Ecto neural progenitor cell (in vitro differentiated cells): ENCODE data around the gene B3GALNT2.

Source experiments
- DNase-seq: peaks from one replicate; pipeline ENCODE4 v3.0.0-alpha.2; 2018; ENCODE audit warnings: low spot score

B3GALNT2 gene

DNA sequence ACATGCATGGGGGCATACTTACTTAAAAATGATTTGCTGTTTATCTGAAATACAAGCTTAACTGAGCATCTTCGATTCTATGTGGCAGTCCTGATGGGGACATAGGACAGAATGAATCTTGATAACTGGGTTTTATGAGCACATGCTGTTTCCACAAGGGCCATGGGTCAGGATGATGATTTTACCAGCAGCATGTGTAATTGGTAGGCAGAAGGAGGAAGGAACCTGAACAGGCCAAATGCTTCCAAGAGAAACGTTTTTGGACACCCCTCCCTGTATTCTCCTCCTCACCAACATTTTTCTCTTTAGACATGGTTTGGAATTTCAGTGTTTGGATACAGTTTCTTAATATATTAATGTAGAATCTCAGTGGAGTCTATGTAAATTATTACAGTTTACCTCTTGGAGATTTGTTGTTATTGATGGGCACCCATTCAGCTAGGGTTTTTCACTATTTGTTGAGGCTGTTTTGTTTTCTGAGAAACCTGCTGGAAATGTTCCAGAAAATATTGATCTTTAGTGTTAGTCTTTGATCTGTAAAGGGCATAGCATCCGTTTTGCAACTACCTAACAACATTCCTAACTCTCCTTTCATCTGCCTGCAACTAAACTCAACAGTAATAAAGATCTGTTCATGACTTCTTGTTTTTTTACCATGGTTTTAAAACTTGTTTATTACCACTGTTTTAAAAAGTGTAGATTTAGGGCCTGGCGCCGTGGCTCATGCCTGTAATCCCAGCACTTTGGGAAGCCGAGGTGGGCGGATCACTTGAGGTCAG, 95.0 kb downstream of the B3GALNT2 start:
- no peak for DNase-seq

DNA sequence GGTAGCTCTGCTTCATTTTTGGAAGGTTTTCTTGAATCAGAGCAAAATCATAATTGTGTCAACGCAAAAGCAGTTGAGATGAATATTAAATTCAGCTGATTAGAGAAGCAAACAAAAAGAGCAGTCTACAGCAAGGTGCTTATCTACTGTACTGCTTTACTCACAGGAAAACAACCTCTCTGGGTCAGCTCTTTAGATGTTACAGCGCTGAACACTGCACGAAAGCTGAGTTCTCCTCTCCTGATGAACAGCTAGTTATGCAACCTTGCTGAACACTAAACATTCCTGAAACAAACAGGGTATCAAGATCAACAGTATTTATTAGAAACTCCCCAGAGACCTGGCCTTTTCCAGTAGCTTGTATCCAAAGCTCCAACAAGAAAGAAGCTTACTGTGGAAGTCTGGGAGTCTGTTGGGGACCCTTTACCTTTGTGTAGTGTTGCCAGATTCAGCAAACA, 95.7 kb downstream of the B3GALNT2 start:
- no peak for DNase-seq

DNA sequence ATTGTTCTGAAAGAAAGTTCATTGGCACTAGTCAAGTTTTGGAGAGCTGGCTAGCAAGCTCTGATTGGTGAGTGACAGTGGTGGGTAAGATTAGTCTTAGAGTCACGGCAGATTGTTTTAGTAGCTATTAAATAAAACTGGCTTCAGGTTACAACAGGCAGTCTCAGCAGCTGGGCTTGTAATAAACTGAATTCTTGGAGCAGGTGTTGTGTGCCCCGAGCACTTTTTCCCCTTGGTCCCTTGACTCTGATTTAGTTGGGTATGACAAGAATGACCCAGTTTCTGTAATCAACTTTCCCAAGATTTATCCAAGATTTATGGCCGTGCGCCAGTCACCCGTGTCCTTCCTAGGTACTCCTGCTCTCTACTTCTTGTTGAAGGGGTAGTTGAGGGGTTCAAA, 96.8 kb downstream of the B3GALNT2 start:
- DNase-seq, result no peak

DNA sequence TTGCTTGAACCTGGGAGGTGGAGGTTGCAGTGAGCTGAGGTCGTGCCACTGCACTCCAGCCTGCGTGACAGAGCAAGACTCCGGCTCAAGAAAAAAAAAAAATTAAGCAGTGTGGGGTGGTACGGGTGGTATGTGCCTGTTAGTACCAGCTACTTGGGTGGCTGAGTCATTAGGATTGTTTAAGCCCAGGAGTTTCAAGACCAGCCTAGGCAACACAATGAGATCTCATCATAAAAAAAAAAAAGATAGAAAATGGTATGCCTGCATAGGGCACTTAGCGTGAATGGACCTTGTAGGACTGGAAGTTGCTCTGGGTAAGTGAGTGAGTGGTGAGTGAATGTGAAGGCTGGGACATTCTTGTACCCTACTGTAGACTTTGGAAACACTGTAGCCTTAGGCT, 100.1 kb downstream of the B3GALNT2 start:
- no peak for DNase-seq

DNA sequence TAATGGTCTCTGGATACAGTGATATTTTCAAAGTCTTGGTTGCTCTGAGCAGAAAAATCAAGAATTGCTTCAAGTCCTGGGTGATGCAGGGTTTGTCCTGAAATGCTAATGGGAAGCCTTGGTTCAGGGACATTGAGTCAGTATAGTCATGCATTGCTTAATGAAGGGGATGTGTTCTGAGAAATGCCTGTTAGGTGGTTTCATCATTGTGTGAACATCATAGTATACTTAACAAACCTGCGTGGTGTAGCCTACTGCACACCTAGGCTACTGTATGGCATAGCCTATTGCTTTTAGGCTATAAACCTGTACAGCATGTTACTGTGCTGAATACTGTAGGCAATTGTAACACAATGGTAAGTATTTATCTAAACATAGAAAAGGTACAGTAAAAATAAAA, 100.7 kb downstream of the B3GALNT2 start:
- DNase-seq, result no peak

DNA sequence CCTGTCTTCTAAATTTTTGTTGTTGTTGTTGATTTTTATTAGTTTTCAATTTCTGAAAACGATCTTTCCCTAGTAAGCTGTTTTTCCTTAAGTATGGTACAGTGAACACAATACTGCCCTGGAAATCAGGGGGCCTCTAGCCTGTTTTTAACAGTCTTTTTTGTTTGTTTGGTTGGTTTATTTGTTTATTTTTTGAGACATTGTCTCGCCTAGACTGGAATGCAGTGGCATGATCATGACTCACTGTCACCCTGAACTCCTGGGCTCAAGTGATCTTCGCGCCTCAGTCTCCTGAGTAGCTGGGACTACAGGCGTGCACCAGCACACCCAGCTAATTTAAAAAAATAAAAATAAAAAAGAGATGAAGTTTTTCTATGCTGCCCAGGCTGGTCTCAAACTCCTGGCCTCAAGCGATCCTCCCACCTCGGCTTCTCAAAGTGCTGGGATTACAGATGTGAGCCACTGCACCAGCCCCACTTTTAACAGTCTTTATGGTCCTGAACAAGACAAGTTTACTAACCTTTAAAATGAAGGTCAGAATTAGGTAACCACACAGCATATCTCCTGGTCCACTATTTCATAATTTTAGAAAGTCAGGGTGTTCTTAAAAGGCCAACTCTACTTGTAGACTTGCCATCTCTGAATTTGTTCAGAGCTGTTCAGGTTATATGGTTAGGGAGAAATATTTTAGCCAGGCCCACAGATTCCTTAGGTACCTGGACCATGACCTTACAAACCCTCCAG, 101.6 kb downstream of the B3GALNT2 start:
- no peak for DNase-seq

DNA sequence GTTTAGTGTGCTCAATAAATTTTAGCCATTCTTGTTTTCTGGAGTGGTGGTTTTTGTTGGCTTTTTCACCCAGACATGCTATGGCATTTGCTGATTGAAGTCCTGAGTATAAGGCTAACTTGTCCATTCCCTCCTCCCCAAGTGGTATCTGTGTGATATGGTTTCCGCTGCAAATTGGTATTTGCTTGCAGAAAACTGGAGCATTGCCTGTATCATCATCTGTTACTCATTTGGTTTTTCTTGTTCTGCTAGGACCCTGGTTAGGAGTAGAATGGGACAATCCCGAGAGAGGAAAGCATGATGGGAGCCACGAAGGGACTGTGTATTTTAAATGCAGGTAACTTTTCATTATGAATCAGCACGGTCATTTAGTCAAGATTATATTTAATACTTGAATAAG, 103.0 kb downstream of the B3GALNT2 start:
- no peak for DNase-seq
